ENCODE measurements around the gene RPL10L.

The RPL10L gene

GRCh38 chr14:46651526-46652144 is at the start of gene RPL10L:
TSS of gene RPL10L (minus strand) at chr14:46651781. CDS start at chr14:46651736, 45 bp downstream.
- DNase-seq, result no peak

DNA sequence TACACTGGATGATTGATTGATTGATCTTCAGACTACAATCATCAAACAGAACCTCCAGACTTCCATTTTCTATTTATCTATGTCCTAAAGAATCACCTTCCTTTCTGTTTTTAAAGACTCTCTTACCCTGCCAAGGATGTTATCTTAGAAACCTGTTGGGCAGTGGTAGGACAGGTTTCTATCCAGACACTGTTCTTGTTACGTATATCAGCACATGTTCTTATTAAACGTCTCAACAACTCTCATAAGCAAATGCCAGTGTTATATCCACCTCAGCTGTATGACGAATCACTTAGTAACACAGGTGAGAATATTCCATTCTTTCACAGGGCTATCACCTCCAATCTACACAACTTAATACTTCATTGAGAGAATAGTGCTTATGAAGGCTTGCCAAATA is 40.2 kb upstream of the RPL10L start:
- no peak for DNase-seq

GRCh38 chr14:46686652-46687051 is 35.1 kb upstream of the RPL10L start:
- no peak for DNase-seq

DNA sequence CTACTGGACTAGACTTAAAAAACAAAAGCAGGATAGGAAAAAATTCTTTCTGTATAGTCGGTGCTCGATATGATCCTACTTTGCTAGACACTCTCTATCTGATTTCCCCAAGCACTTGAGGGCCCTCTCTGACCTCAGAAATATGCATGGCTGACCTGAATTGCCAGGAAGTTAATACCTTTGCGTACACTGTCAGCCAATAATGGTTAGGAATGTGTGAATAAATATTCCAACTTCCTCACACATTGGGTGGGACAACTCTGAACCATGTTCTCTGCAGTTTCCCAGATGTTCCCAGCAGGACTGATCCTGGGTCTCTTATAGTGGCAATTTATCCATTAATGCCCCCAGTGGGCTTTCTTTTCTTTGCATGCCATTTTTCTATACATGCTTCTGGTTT is 20.5 kb upstream of the RPL10L start:
- DNase-seq, result no peak

DNA sequence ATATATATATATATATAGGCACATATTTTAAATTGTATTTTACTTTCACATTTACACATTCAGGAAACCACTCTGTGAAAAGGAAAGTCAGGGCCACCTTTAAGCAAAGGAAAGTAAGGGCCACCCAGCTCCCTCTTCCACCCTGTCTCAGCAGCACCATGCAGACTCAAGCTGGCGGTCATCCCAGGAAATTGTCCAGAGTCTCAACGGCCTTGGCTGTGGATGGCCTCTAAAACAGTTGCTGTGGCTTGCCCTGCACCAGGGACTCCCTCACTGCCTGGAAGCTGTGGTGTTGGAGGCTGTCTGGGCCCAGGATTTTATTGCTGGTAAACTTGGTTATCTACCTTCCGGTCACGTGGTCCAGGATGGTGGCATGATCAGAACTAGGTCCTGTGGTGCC is 11.8 kb upstream of the RPL10L start:
- DNase-seq, result no peak

GRCh38 chr14:46661728-46662127 is 10.1 kb upstream of the RPL10L start:
- DNase-seq, result no peak

DNA sequence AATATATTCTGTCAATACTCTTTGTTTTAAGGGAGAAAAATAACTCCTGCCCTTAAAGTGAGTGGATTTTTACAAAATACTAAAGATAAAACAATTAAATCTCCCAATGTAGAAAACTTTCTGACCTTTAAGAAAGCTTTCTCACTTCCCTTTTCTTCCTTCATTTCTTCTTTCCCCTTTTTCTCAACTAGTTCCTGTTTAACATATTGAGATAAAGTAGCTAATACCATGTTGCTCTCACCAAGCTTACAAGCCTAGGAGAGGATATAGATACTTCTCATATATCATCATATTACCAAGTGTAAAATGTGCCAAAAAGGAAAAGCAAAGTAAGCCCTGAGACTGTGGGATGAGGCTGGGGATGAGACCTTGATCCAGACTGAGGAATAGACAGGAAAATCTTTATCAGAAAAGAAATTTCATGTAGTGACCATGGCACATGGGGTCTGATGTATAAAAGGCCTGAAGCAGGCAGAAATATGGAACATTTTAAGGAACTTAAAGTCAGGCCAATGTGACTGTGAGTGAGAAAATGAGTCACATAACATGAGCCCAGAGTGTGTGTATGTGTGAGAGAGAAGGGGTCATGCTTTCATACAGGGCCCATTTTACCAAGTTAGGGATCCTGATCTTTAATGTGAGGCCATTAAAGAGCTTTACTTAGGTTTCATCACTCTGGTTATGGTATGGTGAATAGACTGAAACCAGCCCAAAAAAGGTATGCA is 1.6 kb upstream of the RPL10L start:
- DNase-seq, result no peak

DNA sequence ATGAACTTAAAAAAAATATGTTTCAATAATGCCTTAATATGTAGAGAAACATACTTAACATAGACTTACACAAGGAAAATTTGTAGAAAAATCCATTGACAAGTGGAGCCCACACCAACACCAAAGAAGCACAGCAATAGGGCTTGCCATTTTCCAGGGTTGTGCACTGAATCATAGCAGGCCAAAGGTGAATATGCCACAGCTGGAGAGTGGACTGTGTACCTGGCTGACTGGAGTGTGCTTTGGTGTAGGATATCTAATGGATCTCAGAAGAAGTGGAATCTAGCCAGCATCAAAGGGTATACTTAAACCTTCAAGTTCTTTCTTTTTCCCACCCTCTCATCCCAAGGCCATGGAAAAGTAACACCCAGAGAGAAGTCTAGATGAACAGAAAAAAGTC is 4.8 kb downstream of the RPL10L start:
- DNase-seq, result no peak

- no peak for DNase-seq
Measured at GRCh38 chr14:46626876-46627275, 24.7 kb downstream of the RPL10L start.

Measured in NCI-H187 (cell line).